ENCODE results near the gene GLRX.

- TF ChIP-seq SP1 (IDR thresholded peaks at IDR 0.05) (no peak), FOXM1 (IDR thresholded peaks at IDR 0.05; ENCODE audit: borderline replicate concordance) (no peak), HDGF (IDR thresholded peaks at IDR 0.05; ENCODE audit: borderline replicate concordance) (no peak), ARNT (IDR thresholded peaks at IDR 0.05) (no peak), NFRKB (IDR thresholded peaks at IDR 0.05) (no peak), BHLHE40 (IDR thresholded peaks at IDR 0.05; ENCODE audit: borderline replicate concordance) (no peak), SUZ12 (IDR thresholded peaks at IDR 0.05) (no peak), LEF1 (IDR thresholded peaks at IDR 0.05; ENCODE audit: borderline replicate concordance) (no peak), L3MBTL2 (conservative IDR thresholded peaks at IDR 0.05) (no peak), TARDBP (IDR thresholded peaks at IDR 0.05) (no peak)
- TF ChIP-seq, protein P1, sequence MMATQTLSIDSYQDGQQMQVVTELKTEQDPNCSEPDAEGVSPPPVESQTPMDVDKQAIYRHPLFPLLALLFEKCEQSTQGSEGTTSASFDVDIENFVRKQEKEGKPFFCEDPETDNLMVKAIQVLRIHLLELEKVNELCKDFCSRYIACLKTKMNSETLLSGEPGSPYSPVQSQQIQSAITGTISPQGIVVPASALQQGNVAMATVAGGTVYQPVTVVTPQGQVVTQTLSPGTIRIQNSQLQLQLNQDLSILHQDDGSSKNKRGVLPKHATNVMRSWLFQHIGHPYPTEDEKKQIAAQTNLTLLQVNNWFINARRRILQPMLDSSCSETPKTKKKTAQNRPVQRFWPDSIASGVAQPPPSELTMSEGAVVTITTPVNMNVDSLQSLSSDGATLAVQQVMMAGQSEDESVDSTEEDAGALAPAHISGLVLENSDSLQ (IDR thresholded peaks at IDR 0.05) = no peak
Measured at GRCh38 chr5:95786821-95787418, 35.6 kb downstream of the GLRX start.
